HCT116 (cell line): Measurements from ENCODE around the gene KRTDAP.

Experiments used
- ATF3 ChIP-seq: IDR thresholded peaks from 2 replicates; pipeline ENCODE4 v1.6.1; 2012
- CTCF ChIP-seq, 3 experiments: fragments of 200-600 bp in 1 of 3; sonication (generic) in 1 of 3; IDR thresholded peaks in 2 of 3; conservative IDR thresholded peaks in 1 of 3; 2 replicates each; pipeline ENCODE4 v1.5.1; 2012 to 2017; ENCODE audit warnings: low read depth in 2 of 3, low read length in 2 of 3, antibody characterized with exemption in 1 of 3, borderline replicate concordance in 1 of 3, control low read depth in 1 of 3, mild to moderate bottlenecking in 1 of 3, mixed read lengths in 1 of 3, mixed run types in 1 of 3, moderate library complexity in 1 of 3; ENCODE audit not compliant: insufficient read depth in 1 of 3
- EZH2 ChIP-seq: fragments of 200-600 bp; sonication (generic); IDR thresholded peaks from 2 replicates; pipeline ENCODE4 v1.6.1; 2017; ENCODE audit warnings: antibody characterized with exemption, mixed run types
- POLR2A ChIP-seq: IDR thresholded peaks from 2 replicates; pipeline ENCODE4 v1.7.0; 2011; ENCODE audit warnings: borderline replicate concordance; ENCODE audit not compliant: insufficient read depth, insufficient read length; ENCODE audit errors: extremely low read depth
- REST ChIP-seq: IDR thresholded peaks from 2 replicates; pipeline ENCODE4 v1.6.1; 2012; ENCODE audit warnings: low read depth
- SIN3A ChIP-seq: IDR thresholded peaks from 2 replicates; pipeline ENCODE4 v1.6.1; 2012; ENCODE audit warnings: low read depth

GRCh38 chr19:35442091-35442490 lies 48.2 kb downstream of the KRTDAP start:
- TF ChIP-seq CTCF (IDR thresholded peaks at IDR 0.05 in 2 of 3, conservative IDR thresholded peaks at IDR 0.05 in 1 of 3; ENCODE audit: borderline replicate concordance in 1 of 3, insufficient read depth in 1 of 3, low read depth in 2 of 3, low read length in 2 of 3) = no peak
- no peak for TF ChIP-seq EZH2
- no peak for TF ChIP-seq POLR2A
- TF ChIP-seq SIN3A = no peak
- no peak for TF ChIP-seq ATF3
- TF ChIP-seq REST = no peak
